HepG2 (cell line): ENCODE results near the gene CIART. TPM values are rescaled to one million over a fixed set of nuclear protein-coding genes. Genes with fewer than 3 reads are reported as not detected.

ENCODE experiments used
- CCAR2 ChIP-seq: fragments of 200-400 bp; formaldehyde crosslinking; optimal IDR thresholded peaks from 2 replicates; pipeline ENCODE3; 2018; ENCODE audit warnings: low read depth, mild to moderate bottlenecking, low read length, moderate library complexity
- IRF2 ChIP-seq: IDR thresholded peaks from 2 replicates; pipeline ENCODE4 v1.6.1; 2018; ENCODE audit warnings: missing genetic modification reagents, missing compliant biosample characterization
- KDM2A ChIP-seq: sonication (generic); formaldehyde crosslinking; IDR thresholded peaks from 2 replicates; pipeline ENCODE4 v1.4.0; 2020; ENCODE audit warnings: low read depth, missing genetic modification reagents, borderline replicate concordance
- ZNF33B ChIP-seq: sonication (generic); formaldehyde crosslinking; IDR thresholded peaks from 2 replicates; pipeline ENCODE4 v1.5.1; 2020; ENCODE audit warnings: mild to moderate bottlenecking, missing genetic modification reagents
- ZNF567 ChIP-seq: sonication (generic); formaldehyde crosslinking; IDR thresholded peaks from 2 replicates; pipeline ENCODE4 v1.8.1; 2023; ENCODE audit warnings: mild to moderate bottlenecking, missing genetic modification reagents, borderline replicate concordance
- ZNF768 ChIP-seq: sonication (generic); formaldehyde crosslinking; IDR thresholded peaks from 2 replicates; pipeline ENCODE4 v1.4.0; 2020; ENCODE audit warnings: missing genetic modification reagents
- ZNF772 ChIP-seq: sonication (generic); formaldehyde crosslinking; IDR thresholded peaks from 2 replicates; pipeline ENCODE4 v1.5.0; 2020; ENCODE audit warnings: mild to moderate bottlenecking, missing genetic modification reagents
- polyA plus RNA-seq, 8 experiments: library from polyadenylated mRNA; depleted of rRNA in 3 of 8; stranded (reverse) in 7 of 8; unstranded in 1 of 8; fragments of >200 nt; fragmentation: Illumina TruSeq in 4 of 8; extraction: Trizol in 4 of 8; gene quantifications; 2 replicates each; pipeline versions ENCODE4 v1.2.1 to v1.2.3, GENCODE V29; 2011 to 2016; ENCODE audit warnings: low read depth in 4 of 8, missing spikeins in 1 of 8, mixed read lengths in 1 of 8; ENCODE audit not compliant: insufficient read depth in 1 of 8
- total RNA-seq, 5 experiments: library from RNA; depleted of rRNA; stranded (reverse); fragments of >200 nt; fragmentation: Illumina TruSeq; extraction: Trizol; gene quantifications; 2 replicates each; pipeline ENCODE4 v1.2.3, GENCODE V29; 2016; ENCODE audit warnings: low read depth in 1 of 5
- TF ChIP-seq, protein P1 (sequence below), 2 experiments: fragments of 450-650 bp in 1 of 2; sonication (generic) in 1 of 2; formaldehyde crosslinking in 1 of 2; IDR thresholded peaks; 2 replicates each; pipeline versions ENCODE4 v1.6.1 to v1.8.0; 2016 to 2022; ENCODE audit warnings: antibody characterized with exemption in 1 of 2, mild to moderate bottlenecking in 1 of 2, missing genetic modification reagents in 1 of 2
- TF ChIP-seq, protein P2 (sequence below): IDR thresholded peaks from 2 replicates; pipeline ENCODE4 v1.6.1; 2016; ENCODE audit warnings: missing biosample characterization, missing genetic modification reagents, low read depth
- TF ChIP-seq, protein P3 (sequence below): sonication (generic); formaldehyde crosslinking; IDR thresholded peaks from 2 replicates; pipeline ENCODE4 v1.4.0; 2020; ENCODE audit warnings: mild to moderate bottlenecking, missing genetic modification reagents

The CIART gene
- total and polyA plus RNA-seq, 2 of the 13 experiments (the other 11 are each of a cell fraction or from before 2014, with no cell fraction given), result 0.58 TPM; not detected in 1

DNA sequence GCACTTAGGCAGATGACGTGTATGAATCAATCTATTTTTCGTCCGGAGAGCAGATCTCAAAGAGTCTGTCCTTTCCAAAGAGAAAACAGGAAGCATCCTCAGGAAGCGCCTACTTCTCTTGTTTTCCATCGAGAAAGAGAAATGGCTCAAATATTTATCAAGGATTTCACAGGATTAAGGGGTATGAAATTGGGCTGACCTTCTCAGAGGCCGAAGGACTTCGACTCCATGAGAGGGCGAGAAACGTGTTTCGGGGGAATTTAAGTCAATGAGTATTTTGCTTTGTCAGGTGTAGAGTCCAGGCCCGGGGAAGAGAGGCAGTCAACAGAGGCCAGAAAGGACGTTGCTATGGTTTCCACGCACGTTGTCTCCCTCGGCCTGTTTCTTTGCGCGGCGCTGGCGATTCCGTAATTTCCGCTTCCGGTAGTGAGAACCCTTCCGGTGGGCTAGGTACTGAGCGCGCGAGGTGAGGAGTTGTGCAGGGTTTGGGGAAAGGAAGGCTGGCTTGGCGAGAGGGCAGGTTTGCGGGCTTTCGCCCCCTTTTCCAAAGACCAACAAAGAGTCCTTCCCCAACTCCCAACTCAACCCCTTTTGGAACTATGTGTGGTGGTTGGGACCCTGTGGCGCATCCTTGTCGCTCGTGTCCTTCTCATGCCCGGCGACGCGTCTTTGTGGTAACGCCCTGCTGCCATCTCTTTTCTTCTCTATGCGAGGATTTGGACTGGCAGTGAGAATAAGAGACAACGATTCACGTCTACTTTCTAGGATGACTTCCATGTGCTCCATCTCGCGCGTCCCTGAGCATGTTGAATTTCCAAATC, 11.3 kb downstream of the CIART start, which contains the start of gene MRPS21 (continued):
- TF ChIP-seq, protein P1, sequence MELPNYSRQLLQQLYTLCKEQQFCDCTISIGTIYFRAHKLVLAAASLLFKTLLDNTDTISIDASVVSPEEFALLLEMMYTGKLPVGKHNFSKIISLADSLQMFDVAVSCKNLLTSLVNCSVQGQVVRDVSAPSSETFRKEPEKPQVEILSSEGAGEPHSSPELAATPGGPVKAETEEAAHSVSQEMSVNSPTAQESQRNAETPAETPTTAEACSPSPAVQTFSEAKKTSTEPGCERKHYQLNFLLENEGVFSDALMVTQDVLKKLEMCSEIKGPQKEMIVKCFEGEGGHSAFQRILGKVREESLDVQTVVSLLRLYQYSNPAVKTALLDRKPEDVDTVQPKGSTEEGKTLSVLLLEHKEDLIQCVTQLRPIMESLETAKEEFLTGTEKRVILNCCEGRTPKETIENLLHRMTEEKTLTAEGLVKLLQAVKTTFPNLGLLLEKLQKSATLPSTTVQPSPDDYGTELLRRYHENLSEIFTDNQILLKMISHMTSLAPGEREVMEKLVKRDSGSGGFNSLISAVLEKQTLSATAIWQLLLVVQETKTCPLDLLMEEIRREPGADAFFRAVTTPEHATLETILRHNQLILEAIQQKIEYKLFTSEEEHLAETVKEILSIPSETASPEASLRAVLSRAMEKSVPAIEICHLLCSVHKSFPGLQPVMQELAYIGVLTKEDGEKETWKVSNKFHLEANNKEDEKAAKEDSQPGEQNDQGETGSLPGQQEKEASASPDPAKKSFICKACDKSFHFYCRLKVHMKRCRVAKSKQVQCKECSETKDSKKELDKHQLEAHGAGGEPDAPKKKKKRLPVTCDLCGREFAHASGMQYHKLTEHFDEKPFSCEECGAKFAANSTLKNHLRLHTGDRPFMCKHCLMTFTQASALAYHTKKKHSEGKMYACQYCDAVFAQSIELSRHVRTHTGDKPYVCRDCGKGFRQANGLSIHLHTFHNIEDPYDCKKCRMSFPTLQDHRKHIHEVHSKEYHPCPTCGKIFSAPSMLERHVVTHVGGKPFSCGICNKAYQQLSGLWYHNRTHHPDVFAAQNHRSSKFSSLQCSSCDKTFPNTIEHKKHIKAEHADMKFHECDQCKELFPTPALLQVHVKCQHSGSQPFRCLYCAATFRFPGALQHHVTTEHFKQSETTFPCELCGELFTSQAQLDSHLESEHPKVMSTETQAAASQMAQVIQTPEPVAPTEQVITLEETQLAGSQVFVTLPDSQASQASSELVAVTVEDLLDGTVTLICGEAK (IDR thresholded peaks at IDR 0.05), result peak; percentile 85
- TF ChIP-seq, protein P1 (CRISPR knock-in tag; IDR thresholded peaks at IDR 0.05), result peak; percentile 40; the same call in 1 of the 2 replicates
- TF ChIP-seq ZNF567 (0 out of 2 replicates have a peak, but pooled peaks have one; percentile 16), IRF2 (CRISPR knock-in tag) (peak; percentile 81), ZNF772 (CRISPR knock-in tag) (0 out of 2 replicates have a peak, but pooled peaks have one; percentile 67), CCAR2 (no peak), KDM2A (CRISPR knock-in tag) (peak; percentile 75; the same call in 1 of the 2 replicates), ZNF768 (CRISPR knock-in tag) (no peak), ZNF33B (CRISPR knock-in tag) (no peak)
- TF ChIP-seq, protein P2, sequence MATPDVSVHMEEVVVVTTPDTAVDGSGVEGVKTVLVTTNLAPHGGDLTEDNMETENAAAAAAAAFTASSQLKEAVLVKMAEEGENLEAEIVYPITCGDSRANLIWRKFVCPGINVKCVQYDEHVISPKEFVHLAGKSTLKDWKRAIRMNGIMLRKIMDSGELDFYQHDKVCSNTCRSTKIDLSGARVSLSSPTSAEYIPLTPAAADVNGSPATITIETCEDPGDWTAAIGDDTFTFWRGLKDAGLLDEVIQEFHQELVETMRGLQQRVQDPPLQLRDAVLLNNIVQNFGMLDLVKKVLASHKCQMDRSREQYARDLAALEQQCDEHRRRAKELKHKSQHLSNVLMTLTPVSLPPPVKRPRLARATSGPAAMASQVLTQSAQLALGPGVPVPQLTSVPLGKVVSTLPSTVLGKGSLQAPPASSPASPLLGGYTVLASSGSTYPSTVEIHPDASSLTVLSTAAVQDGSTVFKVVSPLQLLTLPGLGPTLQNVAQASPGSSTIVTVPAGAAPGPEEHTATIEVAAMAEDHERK, result peak; percentile 84
- TF ChIP-seq, protein P3, sequence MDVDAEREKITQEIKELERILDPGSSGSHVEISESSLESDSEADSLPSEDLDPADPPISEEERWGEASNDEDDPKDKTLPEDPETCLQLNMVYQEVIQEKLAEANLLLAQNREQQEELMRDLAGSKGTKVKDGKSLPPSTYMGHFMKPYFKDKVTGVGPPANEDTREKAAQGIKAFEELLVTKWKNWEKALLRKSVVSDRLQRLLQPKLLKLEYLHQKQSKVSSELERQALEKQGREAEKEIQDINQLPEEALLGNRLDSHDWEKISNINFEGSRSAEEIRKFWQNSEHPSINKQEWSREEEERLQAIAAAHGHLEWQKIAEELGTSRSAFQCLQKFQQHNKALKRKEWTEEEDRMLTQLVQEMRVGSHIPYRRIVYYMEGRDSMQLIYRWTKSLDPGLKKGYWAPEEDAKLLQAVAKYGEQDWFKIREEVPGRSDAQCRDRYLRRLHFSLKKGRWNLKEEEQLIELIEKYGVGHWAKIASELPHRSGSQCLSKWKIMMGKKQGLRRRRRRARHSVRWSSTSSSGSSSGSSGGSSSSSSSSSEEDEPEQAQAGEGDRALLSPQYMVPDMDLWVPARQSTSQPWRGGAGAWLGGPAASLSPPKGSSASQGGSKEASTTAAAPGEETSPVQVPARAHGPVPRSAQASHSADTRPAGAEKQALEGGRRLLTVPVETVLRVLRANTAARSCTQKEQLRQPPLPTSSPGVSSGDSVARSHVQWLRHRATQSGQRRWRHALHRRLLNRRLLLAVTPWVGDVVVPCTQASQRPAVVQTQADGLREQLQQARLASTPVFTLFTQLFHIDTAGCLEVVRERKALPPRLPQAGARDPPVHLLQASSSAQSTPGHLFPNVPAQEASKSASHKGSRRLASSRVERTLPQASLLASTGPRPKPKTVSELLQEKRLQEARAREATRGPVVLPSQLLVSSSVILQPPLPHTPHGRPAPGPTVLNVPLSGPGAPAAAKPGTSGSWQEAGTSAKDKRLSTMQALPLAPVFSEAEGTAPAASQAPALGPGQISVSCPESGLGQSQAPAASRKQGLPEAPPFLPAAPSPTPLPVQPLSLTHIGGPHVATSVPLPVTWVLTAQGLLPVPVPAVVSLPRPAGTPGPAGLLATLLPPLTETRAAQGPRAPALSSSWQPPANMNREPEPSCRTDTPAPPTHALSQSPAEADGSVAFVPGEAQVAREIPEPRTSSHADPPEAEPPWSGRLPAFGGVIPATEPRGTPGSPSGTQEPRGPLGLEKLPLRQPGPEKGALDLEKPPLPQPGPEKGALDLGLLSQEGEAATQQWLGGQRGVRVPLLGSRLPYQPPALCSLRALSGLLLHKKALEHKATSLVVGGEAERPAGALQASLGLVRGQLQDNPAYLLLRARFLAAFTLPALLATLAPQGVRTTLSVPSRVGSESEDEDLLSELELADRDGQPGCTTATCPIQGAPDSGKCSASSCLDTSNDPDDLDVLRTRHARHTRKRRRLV (CRISPR knock-in tag), result no peak
